Measurements from ENCODE around the gene MRPL1. TPM values are rescaled to one million over a fixed set of nuclear protein-coding genes. Genes with fewer than 3 reads are reported as not detected.

MRPL1 gene
- total RNA-seq, 3 donors from 2014 or later = 17.1 to 26.3 (median 21.0) TPM

GRCh38 chr4:77996076-77996475 is 133.4 kb downstream of the MRPL1 start:
- intact Hi-C loops (cut with DNase I; ENCODE audit: low total_unique reads) = no loop called here
- Histone ChIP-seq H3K9me3 (no peaks in the 10 kb centered on the region), H3K4me3 (no peak overlapping the region), H3K27ac (no peak overlapping the region), H3K36me3 (no peaks in the 10 kb centered on the region), H3K4me1 (no peaks in the 10 kb centered on the region), H3K27me3 (no peaks in the 10 kb centered on the region)
- TF ChIP-seq POLR2AphosphoS5 (IDR thresholded peaks at IDR 0.05) = no peak
- no peak for TF ChIP-seq POLR2A (IDR thresholded peaks at IDR 0.05)
- TF ChIP-seq CTCF (IDR thresholded peaks at IDR 0.05) = no peak
- DNase-seq (ENCODE audit: low spot score in 2 of 2) = no peak

- H3K36me3 ChIP-seq = no peaks in the 10 kb centered on the region
- H3K9me3 ChIP-seq = no peaks in the 10 kb centered on the region
- TF ChIP-seq CTCF (IDR thresholded peaks at IDR 0.05) (no peak), POLR2A (IDR thresholded peaks at IDR 0.05) (no peak), POLR2AphosphoS5 (IDR thresholded peaks at IDR 0.05) (no peak)
- no peak for DNase-seq (ENCODE audit: low spot score in 2 of 2)
- no peaks in the 10 kb centered on the region for H3K27me3 ChIP-seq
- intact Hi-C loops (cut with DNase I; ENCODE audit: low total_unique reads) = no loop called here
- no peak overlapping the region for H3K27ac ChIP-seq
- no peak overlapping the region for H3K4me3 ChIP-seq
- no peaks in the 10 kb centered on the region for H3K4me1 ChIP-seq
These were observed 138.9 kb downstream of the MRPL1 start for GRCh38 chr4:78001531-78001930.

GRCh38 chr4:78002260-78002659 is 139.6 kb downstream of the MRPL1 start:
- Histone ChIP-seq H3K36me3 (no peaks in the 10 kb centered on the region), H3K9me3 (no peaks in the 10 kb centered on the region), H3K4me1 (no peaks in the 10 kb centered on the region), H3K4me3 (no peak overlapping the region), H3K27ac (no peak overlapping the region), H3K27me3 (no peaks in the 10 kb centered on the region)
- no peak for DNase-seq (ENCODE audit: low spot score in 2 of 2)
- intact Hi-C loops (cut with DNase I; ENCODE audit: low total_unique reads) = no loop called here
- TF ChIP-seq CTCF (IDR thresholded peaks at IDR 0.05) (no peak), POLR2A (IDR thresholded peaks at IDR 0.05) (no peak), POLR2AphosphoS5 (IDR thresholded peaks at IDR 0.05) (no peak)

Other genes starting within 250 kb of the MRPL1 start
- gene CNOT6L, start 43.5 kb upstream of the MRPL1 start, total RNA-seq = 10 to 100 TPM; 22.4 to 53.1 (median 39.0) TPM
- gene FRAS1, start 194.5 kb downstream of the MRPL1 start, total RNA-seq = 1 to 10 TPM; 4.9 to 7.5 (median 6.6) TPM

Data from breast epithelium (tissue), 4 donors.